ENCODE results near the gene PSEN2. TPM values are rescaled to one million over a fixed set of nuclear protein-coding genes. Genes with fewer than 3 reads are reported as not detected.

The PSEN2 gene
- total and polyA plus RNA-seq, 10 of the 15 experiments (the other 5 are each of a cell fraction or from before 2014, with no cell fraction given), result 0.90 to 13.3 (median 7.0) TPM

DNA sequence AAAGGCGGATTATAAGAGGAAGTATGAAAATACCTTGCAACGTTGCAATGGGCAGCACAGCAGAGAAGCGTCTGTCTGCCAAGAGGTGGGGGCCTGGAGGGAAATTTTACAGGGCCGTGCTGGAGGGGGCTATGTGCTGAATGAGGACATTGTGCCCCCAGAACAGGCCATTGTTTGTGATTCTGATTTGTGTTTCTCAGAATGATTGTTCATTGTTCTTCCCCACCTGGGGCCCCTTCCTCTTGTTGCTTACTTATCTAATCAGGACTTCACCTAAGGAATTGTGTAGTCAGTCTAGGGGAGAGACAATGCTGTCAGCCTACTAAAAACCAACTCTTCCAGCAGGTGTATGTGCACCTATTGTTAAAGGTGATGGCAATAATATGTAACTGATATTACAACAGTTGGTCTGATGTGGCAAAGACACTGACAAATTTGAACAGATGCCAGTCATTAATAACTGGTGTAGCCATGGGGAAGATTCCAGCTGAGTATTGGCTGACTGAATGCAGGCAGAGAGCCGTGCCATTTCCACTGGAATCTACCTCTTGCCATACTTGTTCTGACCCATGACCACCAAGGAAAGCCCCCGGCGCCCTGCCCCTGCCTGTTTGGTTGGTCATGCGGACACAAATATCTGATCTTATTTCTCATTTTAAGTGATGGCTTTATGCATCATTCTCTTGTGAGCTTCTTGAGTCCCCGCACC lies 45.2 kb upstream of the PSEN2 start:
- intact Hi-C loops (cut with micrococcal nuclease; ENCODE audit: unreplicated experiment), result loop anchor here (2.0 to 5.0 kb wide), 5 partner anchors 36 to 278 kb away; partner anchors contain the start of gene STUM
- H2AFZ ChIP-seq (ENCODE audit: control insufficient read depth, low read depth, low read length), result peak overlapping the region; percentile 51
- peak overlapping the region; percentile 60 for H3K4me2 ChIP-seq (ENCODE audit: control insufficient read depth, insufficient read depth)
- H3K9ac ChIP-seq (ENCODE audit: control insufficient read depth, insufficient read depth, low read length), result 0 out of 2 replicates have a peak overlapping the region, but pooled peaks have one; percentile 7
- H3K4me3 ChIP-seq, result no peak overlapping the region
- no TSS peak for BruUV-seq (replicated peaks)
- no peaks in the 10 kb centered on the region for H4K20me1 ChIP-seq (ENCODE audit: control insufficient read depth, insufficient read depth)
- SMC1A ChIA-PET (ENCODE audit: uncharacterized antibody, unreplicated experiment), result interaction anchor here (0.6 to 7.7 kb wide), 28 partner anchors 8 to 195 kb away, joined by 3 to 86 read pairs (median 8); partner anchors contain the start of gene ITPKB
- DNase-seq (ENCODE audit: low read depth, low spot score), result peak; percentile 31
- H3K4me1 ChIP-seq (ENCODE audit: control insufficient read depth, insufficient read depth, low read length), result peaks cover 31% of the 10 kb centered on the region
- H3K79me2 ChIP-seq (ENCODE audit: control insufficient read depth, insufficient read depth, low read length), result no peaks in the 10 kb centered on the region
- in situ Hi-C loops (cut with MboI), result loop anchor here (5.0 to 10.0 kb wide), 2 partner anchors 90 to 193 kb away; partner anchors contain the start of gene ITPKB
- H3K27ac ChIP-seq (ENCODE audit: control insufficient read depth, insufficient read depth), result peak overlapping the region; percentile 40
- CTCF ChIA-PET, result interaction anchor here (0.9 to 6.9 kb wide), 19 partner anchors 9 to 400 kb away, joined by 3 to 112 read pairs (median 6); partner anchors contain the start of gene ITPKB
- H3K36me3 ChIP-seq (ENCODE audit: control insufficient read depth in 2 of 2, insufficient read depth in 2 of 2, low read length in 1 of 2), result no peaks in the 10 kb centered on the region
- RAD21 ChIA-PET (ENCODE audit: unreplicated experiment), result interaction anchor here (0.6 to 5.3 kb wide), 29 partner anchors 15 to 558 kb away, joined by 3 to 42 read pairs (median 6); partner anchors contain the start of gene ITPKB
- no peak for FAIRE-seq
- POLR2A ChIA-PET, result interaction anchor here (0.6 to 2.9 kb wide), 13 partner anchors 37 to 633 kb away, joined by 3 to 32 read pairs (median 4); partner anchors contain the start of gene ITPKB
- no peaks in the 10 kb centered on the region for H3K27me3 ChIP-seq (replicated peaks in 1 of 2; ENCODE audit: control insufficient read depth in 2 of 2, insufficient read depth in 2 of 2, low read length in 1 of 2)
- peak; percentile 55 for ATAC-seq
- H3K9me3 ChIP-seq (replicated peaks; ENCODE audit: control insufficient read depth, insufficient read depth, low read length), result no peaks in the 10 kb centered on the region
- 42% methylated on average over 9 of the region's 9 CpGs for WGBS (ENCODE audit: insufficient coverage, insufficient replicate concordance, low lambda C conversion rate, missing lambda C conversion rate)
- TF ChIP-seq, protein P1, sequence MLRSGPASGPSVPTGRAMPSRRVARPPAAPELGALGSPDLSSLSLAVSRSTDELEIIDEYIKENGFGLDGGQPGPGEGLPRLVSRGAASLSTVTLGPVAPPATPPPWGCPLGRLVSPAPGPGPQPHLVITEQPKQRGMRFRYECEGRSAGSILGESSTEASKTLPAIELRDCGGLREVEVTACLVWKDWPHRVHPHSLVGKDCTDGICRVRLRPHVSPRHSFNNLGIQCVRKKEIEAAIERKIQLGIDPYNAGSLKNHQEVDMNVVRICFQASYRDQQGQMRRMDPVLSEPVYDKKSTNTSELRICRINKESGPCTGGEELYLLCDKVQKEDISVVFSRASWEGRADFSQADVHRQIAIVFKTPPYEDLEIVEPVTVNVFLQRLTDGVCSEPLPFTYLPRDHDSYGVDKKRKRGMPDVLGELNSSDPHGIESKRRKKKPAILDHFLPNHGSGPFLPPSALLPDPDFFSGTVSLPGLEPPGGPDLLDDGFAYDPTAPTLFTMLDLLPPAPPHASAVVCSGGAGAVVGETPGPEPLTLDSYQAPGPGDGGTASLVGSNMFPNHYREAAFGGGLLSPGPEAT (IDR thresholded peaks at IDR 0.05; ENCODE audit: low read depth), result peak; percentile 68; the same call in 1 of the 2 replicates
- peak; percentile 63; the same call in 1 of the 2 replicates for TF ChIP-seq TCF7 (IDR thresholded peaks at IDR 0.05; ENCODE audit: borderline replicate concordance)
- no peak for TF ChIP-seq CHD1 (IDR thresholded peaks at IDR 0.05; ENCODE audit: low read depth, low read length)
- TF ChIP-seq NR2F1 (conservative IDR thresholded peaks at IDR 0.05), result peak; percentile 67; the same call in 1 of the 2 replicates
- no peak for TF ChIP-seq POLR2AphosphoS5 (IDR thresholded peaks at IDR 0.05; ENCODE audit: low read length)
- peak; percentile 57 for TF ChIP-seq CREM (IDR thresholded peaks at IDR 0.05; ENCODE audit: low read depth)
- TF ChIP-seq MTA2 (IDR thresholded peaks at IDR 0.05; ENCODE audit: low read depth), result peak; percentile 47; the same call in 1 of the 2 replicates
- TF ChIP-seq USF2 (IDR thresholded peaks at IDR 0.05; ENCODE audit: borderline replicate concordance, low read depth, low read length), result no peak
- peak; percentile 61 for TF ChIP-seq RUNX3 (IDR thresholded peaks at IDR 0.05; ENCODE audit: low read length)
- TF ChIP-seq ETV6 (conservative IDR thresholded peaks at IDR 0.05 in 1 of 2, IDR thresholded peaks at IDR 0.05 in 1 of 2; ENCODE audit: borderline replicate concordance in 1 of 2, low read depth in 1 of 2), result peak in 1 of 2 experiments; percentile 59; a peak in 1 of 4 replicates
- TF ChIP-seq USF1 (IDR thresholded peaks at IDR 0.05; ENCODE audit: borderline replicate concordance, extremely low read length, insufficient read depth, low read depth, low read length), result no peak
- TF ChIP-seq ATF7 (IDR thresholded peaks at IDR 0.05; ENCODE audit: low read depth), result peak; percentile 37; the same call in 1 of the 2 replicates
- TF ChIP-seq, protein P2, sequence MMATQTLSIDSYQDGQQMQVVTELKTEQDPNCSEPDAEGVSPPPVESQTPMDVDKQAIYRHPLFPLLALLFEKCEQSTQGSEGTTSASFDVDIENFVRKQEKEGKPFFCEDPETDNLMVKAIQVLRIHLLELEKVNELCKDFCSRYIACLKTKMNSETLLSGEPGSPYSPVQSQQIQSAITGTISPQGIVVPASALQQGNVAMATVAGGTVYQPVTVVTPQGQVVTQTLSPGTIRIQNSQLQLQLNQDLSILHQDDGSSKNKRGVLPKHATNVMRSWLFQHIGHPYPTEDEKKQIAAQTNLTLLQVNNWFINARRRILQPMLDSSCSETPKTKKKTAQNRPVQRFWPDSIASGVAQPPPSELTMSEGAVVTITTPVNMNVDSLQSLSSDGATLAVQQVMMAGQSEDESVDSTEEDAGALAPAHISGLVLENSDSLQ (IDR thresholded peaks at IDR 0.05), result 0 out of 2 replicates have a peak, but pooled peaks have one; percentile 23
- TF ChIP-seq RB1 (IDR thresholded peaks at IDR 0.05; ENCODE audit: borderline replicate concordance), result no peak
- peak; percentile 55; the same call in 1 of the 2 replicates for TF ChIP-seq NFIC (IDR thresholded peaks at IDR 0.05; ENCODE audit: low read depth, low read length)
- TF ChIP-seq TCF12 (IDR thresholded peaks at IDR 0.05; ENCODE audit: low read depth, low read length), result 0 out of 2 replicates have a peak, but pooled peaks have one; percentile 28
- no peak for TF ChIP-seq TAF1 (IDR thresholded peaks at IDR 0.05; ENCODE audit: borderline replicate concordance, low read depth, low read length)
- no peak for TF ChIP-seq SREBF1 (IDR thresholded peaks at IDR 0.05; ENCODE audit: low read length)

Measured in GM12878 (cell line).